Prostate gland (tissue), 2 donors: ENCODE measurements around the gene GAK.

Experiments used
- CTCF ChIP-seq, 4 experiments: fragments of 200-600 bp in 2 of 4; fragments of 450-650 bp in 2 of 4; sonication (generic) in 2 of 4; IDR thresholded peaks; 1 replicate in 3 of 4; 2 replicates in 1 of 4; pipeline ENCODE4 v1.5.1; 2016 to 2019; ENCODE audit warnings: antibody characterized with exemption in 4 of 4, mild to moderate bottlenecking in 2 of 4, moderate library complexity in 2 of 4
- POLR2A ChIP-seq: fragments of 450-650 bp; IDR thresholded peaks from one replicate; pipeline ENCODE4 v1.6.1; 2016; ENCODE audit warnings: antibody characterized with exemption, mild to moderate bottlenecking

- TF ChIP-seq POLR2A (no peak), CTCF (IDR thresholded peaks at IDR 0.05) (no peak)
These were observed 32.6 kb downstream of the GAK start for GRCh38 chr4:899556-899906.
